GM12892 (cell line): ENCODE measurements around the gene C21orf91.

Source experiments
- DNase-seq: peaks from one replicate; pipeline ENCODE4 v3.0.0; 2011; ENCODE audit not compliant: insufficient read length
- FAIRE-seq: peaks from 2 replicates; lab custom pipeline; 2011; peaks lifted over from hg19 to GRCh38; lab: Jason Lieb, UNC
- POLR2A ChIP-seq: IDR thresholded peaks from 2 replicates; pipeline ENCODE4 v1.6.1; 2011; ENCODE audit warnings: low read depth, low read length, control low read depth
- POLR2AphosphoS5 ChIP-seq: IDR thresholded peaks from 2 replicates; pipeline ENCODE4 v1.6.1; 2011; ENCODE audit warnings: low read depth, low read length, control low read depth
- TAF1 ChIP-seq: IDR thresholded peaks from 2 replicates; pipeline ENCODE4 v1.6.1; 2011; ENCODE audit warnings: low read depth, mild to moderate bottlenecking, control low read depth, low read length, borderline replicate concordance

C21orf91 gene

GRCh38 chr21:17765207-17765606, 53.9 kb downstream of the C21orf91 start:
- no peak for FAIRE-seq
- DNase-seq = no peak
- TF ChIP-seq TAF1 (no peak), POLR2A (no peak), POLR2AphosphoS5 (no peak)

- DNase-seq (no peak), FAIRE-seq (no peak)
- no peak for TF ChIP-seq POLR2A
- no peak for TF ChIP-seq TAF1
- no peak for TF ChIP-seq POLR2AphosphoS5
Measured at GRCh38 chr21:17763288-17764037, 55.7 kb downstream of the C21orf91 start.

GRCh38 chr21:17759511-17760178, 59.5 kb downstream of the C21orf91 start:
- no peak for TF ChIP-seq POLR2A
- no peak for TF ChIP-seq TAF1
- no peak for TF ChIP-seq POLR2AphosphoS5

GRCh38 chr21:17758683-17759082, 60.5 kb downstream of the C21orf91 start:
- FAIRE-seq (no peak), DNase-seq (no peak)
- TF ChIP-seq TAF1 (no peak), POLR2A (no peak), POLR2AphosphoS5 (no peak)

More at GRCh38 chr21:17759511-17760178, 59.5 kb downstream of the C21orf91 start:
- no peak for FAIRE-seq
- DNase-seq = no peak

- FAIRE-seq (no peak), DNase-seq (no peak)
- TF ChIP-seq POLR2AphosphoS5 (no peak), TAF1 (no peak), POLR2A (no peak)
Measured at GRCh38 chr21:17757671-17758070, 61.5 kb downstream of the C21orf91 start.

- TF ChIP-seq TAF1 (no peak), POLR2AphosphoS5 (no peak), POLR2A (no peak)
- FAIRE-seq (no peak), DNase-seq (no peak)
Measured at GRCh38 chr21:17753736-17754135, 65.4 kb downstream of the C21orf91 start.

- FAIRE-seq (no peak), DNase-seq (no peak)
- no peak for TF ChIP-seq TAF1
- no peak for TF ChIP-seq POLR2A
- TF ChIP-seq POLR2AphosphoS5 = no peak
Measured at GRCh38 chr21:17752171-17752570, 67.0 kb downstream of the C21orf91 start.

GRCh38 chr21:17746920-17747319, 72.2 kb downstream of the C21orf91 start:
- no peak for TF ChIP-seq POLR2AphosphoS5
- no peak for TF ChIP-seq TAF1
- no peak for TF ChIP-seq POLR2A
- FAIRE-seq (no peak), DNase-seq (no peak)

GRCh38 chr21:17745086-17745485, 74.1 kb downstream of the C21orf91 start:
- TF ChIP-seq POLR2AphosphoS5 (no peak), TAF1 (no peak), POLR2A (no peak)
- no peak for FAIRE-seq
- no peak for DNase-seq

- TF ChIP-seq POLR2A (no peak), POLR2AphosphoS5 (no peak), TAF1 (no peak)
- FAIRE-seq = no peak
- DNase-seq = no peak
Measured at GRCh38 chr21:17742940-17743592, 76.1 kb downstream of the C21orf91 start.

GRCh38 chr21:17742181-17742580, 77.0 kb downstream of the C21orf91 start:
- no peak for DNase-seq
- no peak for FAIRE-seq
- TF ChIP-seq POLR2A = no peak
- TF ChIP-seq POLR2AphosphoS5 = no peak
- no peak for TF ChIP-seq TAF1
